HG03159 (cell line): Measurements from ENCODE around the gene CBFA2T2.
"Not testable (repeated sequence)": the region's sequence is repeated elsewhere in the genome, so short reads cannot be mapped to it uniquely, and the experiment has no call there.

Source experiments
- ATAC-seq: cut with Tn5 transposase; IDR thresholded peaks from one replicate; pipeline ENCODE4 v1.9.1; 2021; ENCODE audit warnings: mild to moderate bottlenecking, moderate library complexity; ENCODE audit not compliant: unreplicated experiment

CBFA2T2 gene

GRCh38 chr20:33501000-33501399, 11.1 kb downstream of the CBFA2T2 start:
- no peak for ATAC-seq

DNA sequence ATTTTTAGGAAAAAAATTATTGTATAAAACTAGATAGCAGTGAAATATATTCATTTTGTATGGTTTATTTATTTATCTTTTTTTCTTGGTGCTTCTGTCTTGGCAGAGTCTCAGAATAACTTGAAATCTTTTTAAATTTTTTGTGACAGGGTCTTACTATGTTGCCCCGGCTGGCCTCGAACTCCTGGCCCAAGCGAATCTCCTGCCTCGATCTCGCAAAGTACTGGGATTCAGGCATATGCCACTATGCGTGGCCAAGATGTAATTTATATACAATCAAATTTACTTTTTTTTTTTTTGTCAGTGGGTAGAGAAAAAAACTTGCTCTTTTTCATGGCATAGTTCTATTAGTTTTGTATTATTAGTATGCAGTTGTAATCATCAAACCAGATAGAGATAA, 13.7 kb downstream of the CBFA2T2 start:
- no peak for ATAC-seq

GRCh38 chr20:33506576-33506975, 16.7 kb downstream of the CBFA2T2 start:
- ATAC-seq, result no peak

DNA sequence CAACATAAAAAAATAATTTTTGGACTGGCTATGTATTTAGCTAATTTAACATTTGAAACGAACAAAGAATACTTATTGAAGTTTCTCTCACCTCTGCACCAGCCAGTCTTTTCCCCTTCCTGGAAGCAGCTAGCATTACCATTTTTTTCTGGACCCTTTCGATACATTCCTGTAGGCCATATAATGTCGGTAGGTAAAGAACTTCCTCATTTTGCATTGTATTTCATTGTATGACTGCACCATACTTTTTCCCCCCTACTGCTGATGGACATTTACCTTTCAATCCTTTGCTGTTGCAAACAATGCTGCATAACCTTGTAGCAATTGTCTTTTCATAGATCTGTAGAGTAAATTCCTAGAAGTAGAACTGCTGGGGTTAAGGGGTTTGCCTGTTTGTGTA, 17.6 kb downstream of the CBFA2T2 start:
- no peak for ATAC-seq

DNA sequence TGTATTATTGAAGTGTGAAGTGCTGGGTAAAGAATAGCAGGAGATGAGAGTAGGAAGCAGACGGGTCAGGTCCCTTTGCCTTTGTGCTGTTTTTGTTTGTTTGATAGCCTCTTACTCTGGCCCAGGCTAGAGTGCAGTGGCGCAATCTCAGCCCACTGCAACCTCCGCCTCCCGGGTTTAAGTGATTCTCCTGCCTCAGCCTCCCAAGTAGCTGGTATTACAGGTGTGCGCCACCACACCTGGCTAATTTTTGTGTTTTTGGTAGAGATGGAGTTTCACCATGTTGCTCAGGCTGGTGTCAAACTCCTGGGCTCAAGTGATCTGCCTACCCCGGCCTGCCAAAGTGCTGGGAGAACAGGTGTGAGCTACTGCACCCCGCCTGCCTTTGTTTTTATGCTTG, 18.1 kb downstream of the CBFA2T2 start:
- not testable (repeated sequence) for ATAC-seq

GRCh38 chr20:33509057-33509456, 19.2 kb downstream of the CBFA2T2 start:
- ATAC-seq, result not testable (repeated sequence)

- not testable (repeated sequence) for ATAC-seq
Measured at GRCh38 chr20:33511876-33512275, 22.0 kb downstream of the CBFA2T2 start.

DNA sequence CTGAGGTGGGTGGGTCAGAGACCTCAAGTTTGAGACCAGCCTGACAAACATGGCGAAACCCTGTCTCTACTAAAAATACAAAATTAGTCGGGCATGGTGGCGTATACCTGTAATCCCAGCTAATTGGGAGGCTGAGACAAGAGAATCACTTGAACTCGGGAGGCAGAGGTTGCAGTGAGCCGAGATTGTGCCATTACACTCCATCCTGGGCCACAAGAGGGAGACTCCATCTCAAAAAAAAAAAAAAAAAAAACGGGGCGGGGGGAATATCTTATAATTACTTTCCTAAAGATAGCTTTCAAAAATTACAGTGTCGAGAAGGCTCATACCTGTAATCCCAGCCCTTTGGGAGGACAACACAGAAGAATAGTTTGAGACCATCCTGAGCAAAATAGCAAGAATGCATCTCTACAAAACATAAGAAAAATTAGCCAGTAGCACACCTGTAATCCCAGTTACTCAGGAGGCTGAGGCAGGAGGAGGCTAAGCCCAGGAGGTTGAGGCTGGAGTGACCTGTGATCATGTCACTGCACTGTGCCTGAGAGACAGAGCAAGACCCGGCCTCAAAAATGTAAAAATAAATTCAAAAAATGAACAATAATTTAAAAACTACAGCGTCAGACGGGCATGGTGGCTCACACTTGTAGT, 25.8 kb downstream of the CBFA2T2 start:
- no peak for ATAC-seq

- no peak for ATAC-seq
Measured at GRCh38 chr20:33516882-33517281, 27.0 kb downstream of the CBFA2T2 start.

GRCh38 chr20:33518071-33518470, 28.2 kb downstream of the CBFA2T2 start:
- ATAC-seq, result no peak

GRCh38 chr20:33521461-33521860, 31.6 kb downstream of the CBFA2T2 start:
- no peak for ATAC-seq

GRCh38 chr20:33522256-33522820, 32.4 kb downstream of the CBFA2T2 start:
- no peak for ATAC-seq

- no peak for ATAC-seq
Measured at GRCh38 chr20:33524261-33524660, 34.4 kb downstream of the CBFA2T2 start.

DNA sequence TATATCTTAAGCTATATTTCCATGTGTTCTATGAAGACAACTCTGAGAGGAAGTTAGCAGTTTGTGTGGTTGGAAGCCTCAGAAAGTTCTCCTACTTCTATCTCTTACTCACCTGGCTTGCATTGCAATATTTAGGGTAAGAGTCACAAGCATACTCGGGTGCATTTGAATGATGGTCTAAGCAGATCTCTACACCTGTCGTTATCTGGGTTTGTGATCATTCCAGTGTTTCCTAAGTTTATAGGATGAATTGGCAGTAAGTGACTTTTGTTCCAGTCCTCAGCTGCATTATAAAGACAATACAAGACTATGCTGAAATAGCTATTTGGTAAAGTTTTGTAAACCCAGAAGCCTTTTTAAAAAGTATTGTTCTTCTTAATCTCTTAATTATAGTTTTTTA, 36.9 kb downstream of the CBFA2T2 start:
- no peak for ATAC-seq

GRCh38 chr20:33531047-33531877, 41.4 kb downstream of the CBFA2T2 start:
- ATAC-seq, result no peak

DNA sequence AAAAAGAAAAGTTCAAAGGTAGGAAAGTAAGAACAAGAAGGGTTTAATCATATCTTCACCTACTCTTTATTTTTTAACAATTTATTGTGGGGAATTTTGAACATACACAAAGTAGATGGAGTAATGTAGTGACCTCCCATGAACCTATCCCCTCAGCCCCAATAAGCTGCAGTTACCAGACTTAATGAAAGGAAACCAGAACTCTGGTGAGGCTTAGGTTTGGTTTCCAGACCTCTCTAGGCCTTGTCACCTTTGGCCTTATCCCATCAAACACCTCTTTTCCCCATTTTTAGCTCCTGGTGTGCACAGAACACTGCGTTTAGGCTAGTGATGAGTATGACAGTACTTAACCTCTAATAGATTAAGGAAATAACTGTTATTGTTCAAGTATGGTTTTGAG, 42.0 kb downstream of the CBFA2T2 start:
- ATAC-seq, result no peak

GRCh38 chr20:33532753-33533459, 43.0 kb downstream of the CBFA2T2 start:
- ATAC-seq, result no peak

GRCh38 chr20:33535717-33536116, 45.8 kb downstream of the CBFA2T2 start:
- not testable (repeated sequence) for ATAC-seq

GRCh38 chr20:33537608-33538007, 47.7 kb downstream of the CBFA2T2 start:
- no peak for ATAC-seq

DNA sequence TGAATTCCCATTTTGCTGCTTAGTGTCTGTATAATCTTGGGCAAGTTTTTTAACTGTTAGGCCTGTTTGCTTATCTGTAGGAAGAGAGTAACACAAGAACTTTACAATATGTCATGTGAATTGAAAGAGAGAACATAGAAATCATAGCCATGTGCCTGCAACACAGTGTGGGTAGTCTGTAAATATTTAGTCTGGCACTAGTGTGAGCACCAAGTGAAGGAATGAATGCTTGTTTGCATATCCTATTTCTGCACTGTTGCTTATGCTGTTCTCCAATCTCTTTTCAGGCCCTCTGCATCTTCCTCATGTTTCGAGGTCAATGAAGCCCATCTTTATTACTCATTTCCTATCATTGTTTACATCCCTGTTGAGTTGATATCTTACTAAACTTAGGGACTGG, 49.2 kb downstream of the CBFA2T2 start:
- no peak for ATAC-seq

DNA sequence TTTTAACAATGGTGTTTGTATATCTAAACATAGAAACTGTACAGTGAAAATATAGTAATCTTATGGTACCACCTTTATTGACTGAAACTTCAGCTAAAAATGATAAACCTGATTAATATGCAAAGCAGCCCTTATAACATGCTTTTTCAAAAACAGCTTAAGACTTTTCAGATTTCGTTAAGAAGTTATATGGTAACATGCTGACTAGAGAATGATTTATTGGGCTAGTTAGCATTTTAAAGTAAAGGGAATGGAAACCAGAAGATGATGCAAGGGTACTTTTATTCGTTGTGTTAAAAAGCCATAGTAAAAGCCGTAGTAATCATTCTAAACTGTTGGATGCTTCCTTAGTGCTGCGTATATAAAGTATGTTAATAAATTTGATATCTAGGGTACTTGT, 50.5 kb downstream of the CBFA2T2 start:
- no peak for ATAC-seq
